K562 (cell line): ENCODE results near the gene CREB3L1. TPM values are rescaled to one million over a fixed set of nuclear protein-coding genes. Genes with fewer than 3 reads are reported as not detected.

Experiments used
- BRF2 ChIP-seq: IDR thresholded peaks from 3 replicates; pipeline ENCODE4 v1.6.1; 2011; ENCODE audit warnings: borderline replicate concordance, mild to moderate bottlenecking; ENCODE audit not compliant: insufficient read length, insufficient read depth
- ESRRA ChIP-seq: fragments of 450-650 bp; IDR thresholded peaks from 2 replicates; pipeline ENCODE4 v1.6.1; 2014; ENCODE audit warnings: low read depth, mild to moderate bottlenecking, moderate library complexity, borderline replicate concordance
- HMG20B ChIP-seq: fragments of 250-450 bp; sonication (Bioruptor Pico); IDR thresholded peaks from 2 replicates; pipeline ENCODE4 v1.5.0; 2021; ENCODE audit warnings: mild to moderate bottlenecking
- MAFG ChIP-seq: fragments of 450-650 bp; conservative IDR thresholded peaks from 2 replicates; pipeline ENCODE4 v1.6.1; 2016; ENCODE audit warnings: missing genetic modification characterization, missing compliant biosample characterization
- MCM2 ChIP-seq: fragments of 450-650 bp; IDR thresholded peaks from 2 replicates; pipeline ENCODE4 v1.6.1; 2017; ENCODE audit warnings: low read depth, mild to moderate bottlenecking
- NR2C2 ChIP-seq, 2 experiments: fragments of 200-800 bp in 1 of 2; sonication (Bioruptor generic) in 1 of 2; sonication (generic) in 1 of 2; formaldehyde crosslinking in 1 of 2; IDR thresholded peaks; 2 replicates each; pipeline versions ENCODE4 v1.6.1 to v1.8.0; 2016 to 2022; ENCODE audit warnings: mild to moderate bottlenecking in 1 of 2, missing compliant biosample characterization in 1 of 2, missing genetic modification characterization in 1 of 2, missing genetic modification reagents in 1 of 2
- NR2F6 ChIP-seq: fragments of 450-650 bp; formaldehyde crosslinking; IDR thresholded peaks from 2 replicates; pipeline ENCODE4 v1.4.0; 2020; ENCODE audit warnings: mild to moderate bottlenecking
- POLR2AphosphoS5 ChIP-seq: IDR thresholded peaks from 2 replicates; pipeline ENCODE4 v1.6.1; 2011; ENCODE audit warnings: mild to moderate bottlenecking, low read depth, low read length, moderate library complexity; ENCODE audit not compliant: control insufficient read depth, insufficient read depth
- SP1 ChIP-seq: sonication (generic); formaldehyde crosslinking; IDR thresholded peaks from 2 replicates; pipeline ENCODE4 v1.8.1; 2022; ENCODE audit warnings: mild to moderate bottlenecking, missing genetic modification reagents
- SRF ChIP-seq, 2 experiments: fragments of 250-450, 450-650 bp in 1 of 2; sonication (Bioruptor Pico) in 1 of 2; sonication (generic) in 1 of 2; formaldehyde crosslinking; IDR thresholded peaks; 2 replicates each; pipeline versions ENCODE4 v1.5.0 to v1.5.1; 2020 to 2022; ENCODE audit warnings: mild to moderate bottlenecking in 1 of 2, missing genetic modification reagents in 1 of 2
- ZNF197 ChIP-seq: fragments of 200-800 bp; sonication (Bioruptor generic); IDR thresholded peaks from 2 replicates; pipeline ENCODE4 v1.6.1; 2016; ENCODE audit warnings: low read depth, missing genetic modification characterization, missing compliant biosample characterization
- ZNF764 ChIP-seq: fragments of 250-450 bp; sonication (Bioruptor Pico); IDR thresholded peaks from 2 replicates; pipeline ENCODE4 v1.4.0; 2020; ENCODE audit warnings: low read depth, mild to moderate bottlenecking, moderate library complexity
- polyA plus RNA-seq, 8 experiments: library from polyadenylated mRNA; depleted of rRNA in 4 of 8; stranded (reverse) in 5 of 8; unstranded in 3 of 8; fragments of >200 nt; fragmentation: Nextera tagmentation in 2 of 8; fragmentation: Illumina TruSeq in 1 of 8; extraction: Ambion mirVana in 2 of 8; extraction: Trizol in 1 of 8; gene quantifications; 2 replicates each; pipeline versions ENCODE4 v1.2.1 to v1.2.3, GENCODE V29; 2011 to 2014; ENCODE audit warnings: inconsistent platforms in 1 of 8, missing spikeins in 1 of 8
- total RNA-seq, 7 experiments: library from RNA; depleted of rRNA in 6 of 7; stranded (reverse); fragments of >200 nt in 6 of 7; fragmentation: Illumina TruSeq in 2 of 7; extraction: Trizol in 2 of 7; gene quantifications; 2 replicates each; pipeline versions ENCODE4 v1.2.1 to v1.2.3, GENCODE V29; 2011 to 2021; ENCODE audit warnings: low replicate concordance in 1 of 7
- TF ChIP-seq, protein P1 (sequence below): fragments of 450-650 bp; formaldehyde crosslinking; IDR thresholded peaks from 2 replicates; pipeline ENCODE4 v1.4.0; 2020; ENCODE audit warnings: mild to moderate bottlenecking, moderate library complexity
- TF ChIP-seq, protein P2 (sequence below), 2 experiments: IDR thresholded peaks in 1 of 2; conservative IDR thresholded peaks in 1 of 2; 2 replicates each; pipeline ENCODE4 v1.6.1; 2016; ENCODE audit warnings: low read depth in 2 of 2, mild to moderate bottlenecking in 1 of 2, missing compliant biosample characterization in 1 of 2, missing genetic modification characterization in 1 of 2, moderate library complexity in 1 of 2
- TF ChIP-seq, protein P3 (sequence below): fragments of 450-650 bp; IDR thresholded peaks from 2 replicates; pipeline ENCODE4 v1.6.1; 2017; ENCODE audit warnings: antibody characterized with exemption, mild to moderate bottlenecking

The CREB3L1 gene
- total and polyA plus RNA-seq, 9 of the 15 experiments (the other 6 are each of a cell fraction or from before 2014, with no cell fraction given): 1.2 to 27.6 (median 3.7) TPM

GRCh38 chr11:46249103-46249937 is 28.1 kb upstream of the CREB3L1 start (continued):
- TF ChIP-seq SRF (CRISPR knock-in tag; IDR thresholded peaks at IDR 0.05) (0 out of 4 replicates have a peak, but pooled peaks of 1 of the 2 experiments have one; percentile 60), MCM2 (no peak), NR2F6 (CRISPR knock-in tag) (no peak), BRF2 (no peak), SP1 (CRISPR knock-in tag) (no peak), ESRRA (peak; percentile 73), POLR2AphosphoS5 (no peak), NR2C2 (CRISPR knock-in tag; IDR thresholded peaks at IDR 0.05) (peak; percentile 45; the same call in 1 of the 2 replicates), NR2C2 (tag; IDR thresholded peaks at IDR 0.05) (peak; percentile 57), ZNF764 (no peak), HMG20B (CRISPR knock-in tag) (no peak), MAFG (no peak), ZNF197 (CRISPR knock-in tag) (no peak)
- TF ChIP-seq, protein P1, sequence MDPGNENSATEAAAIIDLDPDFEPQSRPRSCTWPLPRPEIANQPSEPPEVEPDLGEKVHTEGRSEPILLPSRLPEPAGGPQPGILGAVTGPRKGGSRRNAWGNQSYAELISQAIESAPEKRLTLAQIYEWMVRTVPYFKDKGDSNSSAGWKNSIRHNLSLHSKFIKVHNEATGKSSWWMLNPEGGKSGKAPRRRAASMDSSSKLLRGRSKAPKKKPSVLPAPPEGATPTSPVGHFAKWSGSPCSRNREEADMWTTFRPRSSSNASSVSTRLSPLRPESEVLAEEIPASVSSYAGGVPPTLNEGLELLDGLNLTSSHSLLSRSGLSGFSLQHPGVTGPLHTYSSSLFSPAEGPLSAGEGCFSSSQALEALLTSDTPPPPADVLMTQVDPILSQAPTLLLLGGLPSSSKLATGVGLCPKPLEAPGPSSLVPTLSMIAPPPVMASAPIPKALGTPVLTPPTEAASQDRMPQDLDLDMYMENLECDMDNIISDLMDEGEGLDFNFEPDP (CRISPR knock-in tag): no peak
- TF ChIP-seq, protein P2, sequence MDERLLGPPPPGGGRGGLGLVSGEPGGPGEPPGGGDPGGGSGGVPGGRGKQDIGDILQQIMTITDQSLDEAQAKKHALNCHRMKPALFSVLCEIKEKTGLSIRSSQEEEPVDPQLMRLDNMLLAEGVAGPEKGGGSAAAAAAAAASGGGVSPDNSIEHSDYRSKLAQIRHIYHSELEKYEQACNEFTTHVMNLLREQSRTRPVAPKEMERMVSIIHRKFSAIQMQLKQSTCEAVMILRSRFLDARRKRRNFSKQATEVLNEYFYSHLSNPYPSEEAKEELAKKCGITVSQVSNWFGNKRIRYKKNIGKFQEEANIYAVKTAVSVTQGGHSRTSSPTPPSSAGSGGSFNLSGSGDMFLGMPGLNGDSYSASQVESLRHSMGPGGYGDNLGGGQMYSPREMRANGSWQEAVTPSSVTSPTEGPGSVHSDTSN (CRISPR knock-in tag; IDR thresholded peaks at IDR 0.05; ENCODE audit: low read depth): no peak
- TF ChIP-seq, protein P2 (tag; conservative IDR thresholded peaks at IDR 0.05; ENCODE audit: low read depth): peak; percentile 92
- TF ChIP-seq, protein P3, sequence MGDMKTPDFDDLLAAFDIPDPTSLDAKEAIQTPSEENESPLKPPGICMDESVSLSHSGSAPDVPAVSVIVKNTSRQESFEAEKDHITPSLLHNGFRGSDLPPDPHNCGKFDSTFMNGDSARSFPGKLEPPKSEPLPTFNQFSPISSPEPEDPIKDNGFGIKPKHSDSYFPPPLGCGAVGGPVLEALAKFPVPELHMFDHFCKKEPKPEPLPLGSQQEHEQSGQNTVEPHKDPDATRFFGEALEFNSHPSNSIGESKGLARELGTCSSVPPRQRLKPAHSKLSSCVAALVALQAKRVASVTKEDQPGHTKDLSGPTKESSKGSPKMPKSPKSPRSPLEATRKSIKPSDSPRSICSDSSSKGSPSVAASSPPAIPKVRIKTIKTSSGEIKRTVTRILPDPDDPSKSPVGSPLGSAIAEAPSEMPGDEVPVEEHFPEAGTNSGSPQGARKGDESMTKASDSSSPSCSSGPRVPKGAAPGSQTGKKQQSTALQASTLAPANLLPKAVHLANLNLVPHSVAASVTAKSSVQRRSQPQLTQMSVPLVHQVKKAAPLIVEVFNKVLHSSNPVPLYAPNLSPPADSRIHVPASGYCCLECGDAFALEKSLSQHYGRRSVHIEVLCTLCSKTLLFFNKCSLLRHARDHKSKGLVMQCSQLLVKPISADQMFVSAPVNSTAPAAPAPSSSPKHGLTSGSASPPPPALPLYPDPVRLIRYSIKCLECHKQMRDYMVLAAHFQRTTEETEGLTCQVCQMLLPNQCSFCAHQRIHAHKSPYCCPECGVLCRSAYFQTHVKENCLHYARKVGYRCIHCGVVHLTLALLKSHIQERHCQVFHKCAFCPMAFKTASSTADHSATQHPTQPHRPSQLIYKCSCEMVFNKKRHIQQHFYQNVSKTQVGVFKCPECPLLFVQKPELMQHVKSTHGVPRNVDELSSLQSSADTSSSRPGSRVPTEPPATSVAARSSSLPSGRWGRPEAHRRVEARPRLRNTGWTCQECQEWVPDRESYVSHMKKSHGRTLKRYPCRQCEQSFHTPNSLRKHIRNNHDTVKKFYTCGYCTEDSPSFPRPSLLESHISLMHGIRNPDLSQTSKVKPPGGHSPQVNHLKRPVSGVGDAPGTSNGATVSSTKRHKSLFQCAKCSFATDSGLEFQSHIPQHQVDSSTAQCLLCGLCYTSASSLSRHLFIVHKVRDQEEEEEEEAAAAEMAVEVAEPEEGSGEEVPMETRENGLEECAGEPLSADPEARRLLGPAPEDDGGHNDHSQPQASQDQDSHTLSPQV: peak; percentile 12
